ENCODE results near the gene ZSCAN21.
A peak's percentile ranks its signal among the peaks of the same experiment; 100 is the strongest.

Gene ZSCAN21

DNA sequence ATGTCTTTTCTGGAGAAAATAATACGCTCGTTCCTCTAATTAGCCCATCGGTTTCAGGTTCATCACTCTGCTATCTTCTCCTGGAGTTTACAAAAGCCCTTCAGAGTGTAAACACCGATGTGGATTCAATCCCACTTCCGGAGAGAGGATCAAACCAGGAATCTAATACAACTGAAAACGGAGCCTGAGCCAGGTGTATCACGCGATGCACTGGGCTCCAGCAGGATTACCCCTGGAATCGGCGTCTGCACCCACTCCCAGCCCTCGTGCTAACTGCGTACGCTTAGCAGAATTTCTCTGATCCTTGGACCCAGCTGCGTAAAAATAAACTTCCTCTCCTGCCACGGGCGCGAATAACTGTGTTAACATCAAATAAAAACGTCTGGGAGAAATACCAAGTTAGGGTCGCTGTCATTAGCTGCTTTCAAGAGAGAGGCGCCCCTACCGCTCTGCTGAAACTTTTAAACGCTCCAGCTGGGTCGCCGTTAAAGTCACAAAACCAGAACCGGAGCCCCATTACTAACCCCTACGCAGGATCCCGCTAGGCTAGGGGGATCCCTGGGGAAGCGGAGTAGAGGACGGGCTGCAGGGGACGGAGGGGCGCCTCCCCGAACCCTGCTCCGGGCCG, 31.4 kb downstream of the ZSCAN21 start:
- DNase-seq (ENCODE audit: low read depth), result no peak
- TF ChIP-seq, protein P1, sequence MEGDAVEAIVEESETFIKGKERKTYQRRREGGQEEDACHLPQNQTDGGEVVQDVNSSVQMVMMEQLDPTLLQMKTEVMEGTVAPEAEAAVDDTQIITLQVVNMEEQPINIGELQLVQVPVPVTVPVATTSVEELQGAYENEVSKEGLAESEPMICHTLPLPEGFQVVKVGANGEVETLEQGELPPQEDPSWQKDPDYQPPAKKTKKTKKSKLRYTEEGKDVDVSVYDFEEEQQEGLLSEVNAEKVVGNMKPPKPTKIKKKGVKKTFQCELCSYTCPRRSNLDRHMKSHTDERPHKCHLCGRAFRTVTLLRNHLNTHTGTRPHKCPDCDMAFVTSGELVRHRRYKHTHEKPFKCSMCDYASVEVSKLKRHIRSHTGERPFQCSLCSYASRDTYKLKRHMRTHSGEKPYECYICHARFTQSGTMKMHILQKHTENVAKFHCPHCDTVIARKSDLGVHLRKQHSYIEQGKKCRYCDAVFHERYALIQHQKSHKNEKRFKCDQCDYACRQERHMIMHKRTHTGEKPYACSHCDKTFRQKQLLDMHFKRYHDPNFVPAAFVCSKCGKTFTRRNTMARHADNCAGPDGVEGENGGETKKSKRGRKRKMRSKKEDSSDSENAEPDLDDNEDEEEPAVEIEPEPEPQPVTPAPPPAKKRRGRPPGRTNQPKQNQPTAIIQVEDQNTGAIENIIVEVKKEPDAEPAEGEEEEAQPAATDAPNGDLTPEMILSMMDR (IDR thresholded peaks at IDR 0.05; ENCODE audit: control insufficient read depth, insufficient read depth, low read depth, low read length, missing control alignments), result no peak
- peak overlapping the region; percentile 99 for H3K4me3 ChIP-seq (ENCODE audit: control insufficient read depth, low read depth, low read length)

DNA sequence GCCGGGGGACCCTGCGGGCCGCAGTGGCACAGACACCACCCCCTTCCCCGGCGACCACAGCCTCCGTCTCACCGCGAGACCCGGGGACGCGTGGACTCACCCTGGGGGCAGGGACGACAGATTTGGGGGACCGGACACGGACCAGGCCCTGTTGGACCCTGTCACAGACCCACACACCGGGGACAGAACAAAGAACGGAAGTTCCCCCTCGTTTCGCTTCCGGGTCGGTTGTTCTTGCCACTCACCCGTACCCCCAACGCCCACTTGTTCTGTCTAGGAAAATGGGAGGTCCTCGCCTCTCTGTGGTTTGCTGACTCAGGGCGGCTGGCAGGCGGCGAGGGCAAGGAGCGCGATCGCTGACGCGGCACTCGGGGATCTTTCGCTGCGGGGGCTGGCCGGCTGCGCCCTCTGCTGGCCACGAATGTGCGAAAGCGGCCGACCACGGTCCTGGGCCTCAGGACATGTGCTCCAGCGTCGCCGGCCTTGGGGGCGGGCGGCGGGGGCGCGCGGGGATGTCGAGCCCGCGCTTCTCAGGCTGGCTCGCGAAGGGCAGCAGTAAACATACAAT, 32.0 kb downstream of the ZSCAN21 start, which contains the start of gene ZNF3:
TSS of gene ZNF3 (minus strand) at position 189 of the 568 bp plus-strand sequence. CDS start 4,366 bp downstream, outside the sequence.
- DNase-seq (ENCODE audit: low read depth), result peak; percentile 97
- H3K4me3 ChIP-seq (ENCODE audit: control insufficient read depth, low read depth, low read length), result peak within 1 kb of the TSS; percentile 99
- TF ChIP-seq, protein P1 (IDR thresholded peaks at IDR 0.05; ENCODE audit: control insufficient read depth, insufficient read depth, low read depth, low read length, missing control alignments), result peak; percentile 88

DNA sequence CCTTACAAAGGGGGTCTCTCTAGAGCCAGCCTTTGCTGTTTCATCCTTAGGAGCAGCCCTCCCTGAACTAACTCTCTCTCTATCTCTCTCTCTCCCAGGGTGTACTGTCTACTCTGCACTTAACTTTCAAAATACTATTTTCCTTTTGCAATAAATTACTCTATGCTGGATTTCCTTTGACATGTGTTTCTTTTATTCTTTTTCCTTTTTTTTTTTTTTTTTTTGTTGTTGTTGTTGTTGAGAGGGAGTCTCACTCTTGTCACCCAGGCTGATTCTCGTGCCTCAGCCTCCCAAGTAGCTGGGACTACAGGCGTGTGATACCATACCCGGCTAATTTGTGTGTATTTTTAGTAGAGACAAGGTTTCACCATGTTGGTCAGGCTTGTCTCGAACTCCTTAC, 33.4 kb downstream of the ZSCAN21 start:
- H3K4me3 ChIP-seq (ENCODE audit: control insufficient read depth, low read depth, low read length), result no peak overlapping the region
- TF ChIP-seq, protein P1 (IDR thresholded peaks at IDR 0.05; ENCODE audit: control insufficient read depth, insufficient read depth, low read depth, low read length, missing control alignments), result no peak
- no peak for DNase-seq (ENCODE audit: low read depth)

DNA sequence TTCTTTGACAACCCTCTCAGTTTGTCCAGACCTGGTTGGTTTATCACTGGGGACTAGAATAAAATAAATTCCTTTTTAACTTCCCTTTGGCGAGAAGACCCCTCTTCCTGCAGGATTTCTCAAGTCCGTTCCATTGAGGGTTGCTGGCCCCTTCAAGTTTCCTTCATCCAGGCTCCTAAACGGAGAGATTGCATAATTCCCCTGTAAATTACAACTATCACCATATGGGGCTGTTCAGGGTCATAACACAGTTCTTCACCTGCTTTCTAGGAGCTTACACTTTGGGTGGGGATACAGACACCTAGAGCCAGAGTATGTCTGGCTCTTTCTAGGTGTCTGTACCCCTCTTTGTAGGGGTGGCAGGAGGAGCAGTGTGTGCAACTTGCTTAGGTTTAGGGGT, 35.9 kb downstream of the ZSCAN21 start:
- no peak overlapping the region for H3K4me3 ChIP-seq (ENCODE audit: control insufficient read depth, low read depth, low read length)
- DNase-seq (ENCODE audit: low read depth), result no peak
- TF ChIP-seq, protein P1 (IDR thresholded peaks at IDR 0.05; ENCODE audit: control insufficient read depth, insufficient read depth, low read depth, low read length, missing control alignments), result no peak

DNA sequence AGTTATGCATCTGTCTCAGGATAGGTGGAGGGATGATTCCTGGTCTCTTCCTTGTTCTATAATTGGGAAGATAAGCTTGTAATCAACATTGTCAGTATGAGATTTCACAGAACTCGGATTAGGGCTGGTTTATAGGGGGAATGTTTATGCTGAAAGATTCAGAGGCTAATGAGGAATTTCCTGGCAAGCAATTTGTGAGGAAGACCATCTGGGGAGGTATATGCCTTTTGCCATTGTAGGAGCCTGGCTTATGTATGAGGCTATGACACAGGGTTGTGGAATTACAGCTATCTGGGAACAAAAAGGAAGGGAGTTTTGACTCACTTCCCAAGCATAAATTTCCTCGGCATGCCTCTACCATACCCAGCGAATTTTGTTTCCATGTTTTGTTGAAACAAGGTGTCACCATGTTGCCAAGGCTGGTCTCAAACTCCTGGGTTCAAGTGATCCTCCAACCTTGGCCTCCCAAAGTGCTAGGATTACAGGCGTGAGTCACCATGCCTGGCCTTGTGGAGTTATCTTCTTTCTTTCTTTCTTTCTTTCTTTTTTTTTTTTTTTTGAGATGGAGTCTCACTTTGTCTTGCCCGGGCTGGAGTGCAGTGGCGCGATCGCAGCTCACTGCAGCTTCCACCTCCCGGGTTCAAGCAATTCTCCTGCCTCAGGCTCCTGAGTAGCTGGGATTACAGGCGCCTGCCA, 37.6 kb downstream of the ZSCAN21 start:
- no peak overlapping the region for H3K4me3 ChIP-seq (ENCODE audit: control insufficient read depth, low read depth, low read length)
- DNase-seq (ENCODE audit: low read depth), result peak; percentile 92
- TF ChIP-seq, protein P1 (IDR thresholded peaks at IDR 0.05; ENCODE audit: control insufficient read depth, insufficient read depth, low read depth, low read length, missing control alignments), result no peak

DNA sequence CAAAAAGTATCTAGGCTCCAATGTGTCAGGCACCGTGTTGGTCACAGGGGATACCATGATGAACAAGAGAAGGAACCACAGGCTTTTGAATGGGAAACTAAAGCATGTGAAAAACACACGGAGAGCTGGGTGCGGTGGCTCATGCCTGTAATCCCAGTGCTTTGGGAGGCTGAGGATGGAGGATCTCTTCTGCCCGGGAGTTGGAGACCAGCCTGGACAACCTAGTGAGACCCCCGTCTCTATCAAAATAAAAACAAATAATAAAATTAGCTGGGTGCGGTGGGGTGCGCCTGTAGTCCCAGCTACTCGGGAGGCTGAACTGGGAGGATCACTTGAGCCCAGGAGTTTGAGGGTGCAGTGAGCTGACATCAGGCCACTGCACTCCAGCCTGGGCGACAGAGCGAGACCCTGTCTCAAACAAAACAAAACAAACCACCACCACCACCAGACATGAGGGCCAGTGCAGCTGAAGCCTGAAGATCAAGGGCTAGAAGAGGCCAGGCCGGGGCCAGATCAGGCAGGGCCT, 38.6 kb downstream of the ZSCAN21 start:
- TF ChIP-seq, protein P1 (IDR thresholded peaks at IDR 0.05; ENCODE audit: control insufficient read depth, insufficient read depth, low read depth, low read length, missing control alignments), result no peak
- peak overlapping the region; percentile 80 for H3K4me3 ChIP-seq (ENCODE audit: control insufficient read depth, low read depth, low read length)
- DNase-seq (ENCODE audit: low read depth), result no peak
